Heart left ventricle (tissue), 13 donors: ENCODE measurements around the gene MPP4.

Experiments
- CTCF ChIP-seq, 12 donors: fragments of 200-600 bp; sonication (generic) in 4 of 12; IDR thresholded peaks; one replicate each; pipeline versions ENCODE4 v1.5.0 to v1.8.0; 2018 to 2022; ENCODE audit warnings: antibody characterized with exemption in 12 of 12, mild to moderate bottlenecking in 5 of 12
- POLR2A ChIP-seq, 2 donors: fragments of 450-650 bp; IDR thresholded peaks; one replicate each; pipeline ENCODE4 v1.6.1; 2017; ENCODE audit warnings: antibody characterized with exemption in 2 of 2, mild to moderate bottlenecking in 2 of 2, moderate library complexity in 2 of 2
- donor health status: ischemic (EF 13 %, LVEDD 7.1; RV severe dilation, severe dysfunction).
- donor health status: DM: no; HTN: yes; CAD: no.
- donor health status: DM: no; HTN: no; CAD: no.
- donor health status: ischemic (EF 25% LVEDD 6.9; RV normal size, moderate dysfunction).
- donor health status: ischemic (EF 25% LVEDD 5.7; RV mildly dilated, moderate dysfunction).
- donor health status: ischemic (EF 35%, LVEDD 5.7; RV mildly dilated, moderate dysfunction).
- donor health status: nonischemic (EF 11% LVEDD 7.7; RV severe dilation, severe dysfunction).
- donor health status: DM: yes; HTN: yes; CAD: no.
- donor health status: PGD.
- donor health status: ischemic (EF 29% LVEDD 5.4; RV normal size, mild dysfunction).
- donor health status: nonischemic (EF 23%, LVEDD 6.1; RV moderate dilation, normal function).

GRCh38 chr2:201647431-201647830, 51.0 kb downstream of the MPP4 start:
- TF ChIP-seq CTCF (IDR thresholded peaks at IDR 0.05) (no peak), POLR2A (IDR thresholded peaks at IDR 0.05) (no peak)
